Retinal pigment epithelial cell (primary cell): Measurements from ENCODE around the gene TBK1.
"Not testable (repeated sequence)": the region's sequence is repeated elsewhere in the genome, so short reads cannot be mapped to it uniquely, and the experiment has no call there.

ENCODE experiments used
- DNase-seq: peaks from one replicate; pipeline ENCODE4 v3.0.0-alpha.2; 2010; ENCODE audit warnings: low read depth
- H3K4me3 ChIP-seq: 2 replicates; pipeline ENCODE4 v1.5.1; 2011; ENCODE audit warnings: mild to moderate bottlenecking, low read length, control low read depth, moderate library complexity
- TF ChIP-seq, protein P1 (sequence below): conservative IDR thresholded peaks from 2 replicates; pipeline ENCODE4 v1.5.1; 2011; ENCODE audit warnings: low read depth, low read length, control low read depth, inconsistent platforms

The TBK1 gene

DNA sequence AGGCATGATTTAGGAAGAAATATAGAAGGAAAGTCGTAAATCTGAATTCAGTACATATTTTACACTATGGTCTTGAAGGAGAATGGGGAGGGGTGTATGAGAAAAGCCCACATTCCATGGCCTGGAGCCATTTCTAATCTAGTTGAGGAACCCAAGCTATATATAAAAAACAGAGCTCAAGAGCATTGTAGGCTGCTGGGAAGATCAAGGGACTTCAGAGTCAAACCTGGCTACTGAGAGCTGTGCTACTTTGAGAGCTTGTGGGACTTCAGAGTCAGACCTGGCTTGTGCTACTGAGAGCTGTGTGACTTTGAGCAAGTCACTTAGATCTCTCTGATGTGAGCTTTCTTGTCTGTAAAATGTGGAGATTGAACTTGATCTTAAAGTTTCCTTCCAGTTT lies 58.7 kb downstream of the TBK1 start:
- no peak overlapping the region for H3K4me3 ChIP-seq
- TF ChIP-seq, protein P1, sequence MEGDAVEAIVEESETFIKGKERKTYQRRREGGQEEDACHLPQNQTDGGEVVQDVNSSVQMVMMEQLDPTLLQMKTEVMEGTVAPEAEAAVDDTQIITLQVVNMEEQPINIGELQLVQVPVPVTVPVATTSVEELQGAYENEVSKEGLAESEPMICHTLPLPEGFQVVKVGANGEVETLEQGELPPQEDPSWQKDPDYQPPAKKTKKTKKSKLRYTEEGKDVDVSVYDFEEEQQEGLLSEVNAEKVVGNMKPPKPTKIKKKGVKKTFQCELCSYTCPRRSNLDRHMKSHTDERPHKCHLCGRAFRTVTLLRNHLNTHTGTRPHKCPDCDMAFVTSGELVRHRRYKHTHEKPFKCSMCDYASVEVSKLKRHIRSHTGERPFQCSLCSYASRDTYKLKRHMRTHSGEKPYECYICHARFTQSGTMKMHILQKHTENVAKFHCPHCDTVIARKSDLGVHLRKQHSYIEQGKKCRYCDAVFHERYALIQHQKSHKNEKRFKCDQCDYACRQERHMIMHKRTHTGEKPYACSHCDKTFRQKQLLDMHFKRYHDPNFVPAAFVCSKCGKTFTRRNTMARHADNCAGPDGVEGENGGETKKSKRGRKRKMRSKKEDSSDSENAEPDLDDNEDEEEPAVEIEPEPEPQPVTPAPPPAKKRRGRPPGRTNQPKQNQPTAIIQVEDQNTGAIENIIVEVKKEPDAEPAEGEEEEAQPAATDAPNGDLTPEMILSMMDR, result no peak
- no peak for DNase-seq

DNA sequence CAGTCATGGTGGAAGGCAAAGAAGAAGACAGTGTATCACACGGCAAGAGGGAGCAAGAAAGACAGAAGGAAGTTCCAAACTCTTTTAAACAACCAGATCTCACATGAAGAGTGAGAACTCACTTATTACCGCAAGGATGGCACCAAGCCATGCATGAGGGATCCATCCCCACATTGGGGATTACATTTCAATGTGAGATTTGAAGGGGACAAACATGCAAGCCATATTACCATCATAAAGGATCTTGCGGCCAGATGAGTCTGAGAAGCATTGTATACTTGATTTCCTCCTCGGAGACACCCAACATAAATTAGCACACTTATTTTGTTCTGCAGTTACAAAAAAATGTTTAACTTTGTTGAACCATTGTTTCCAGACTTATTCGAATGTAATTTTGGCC lies 66.5 kb downstream of the TBK1 start:
- H3K4me3 ChIP-seq, result no peak overlapping the region
- TF ChIP-seq, protein P1, result no peak

DNA sequence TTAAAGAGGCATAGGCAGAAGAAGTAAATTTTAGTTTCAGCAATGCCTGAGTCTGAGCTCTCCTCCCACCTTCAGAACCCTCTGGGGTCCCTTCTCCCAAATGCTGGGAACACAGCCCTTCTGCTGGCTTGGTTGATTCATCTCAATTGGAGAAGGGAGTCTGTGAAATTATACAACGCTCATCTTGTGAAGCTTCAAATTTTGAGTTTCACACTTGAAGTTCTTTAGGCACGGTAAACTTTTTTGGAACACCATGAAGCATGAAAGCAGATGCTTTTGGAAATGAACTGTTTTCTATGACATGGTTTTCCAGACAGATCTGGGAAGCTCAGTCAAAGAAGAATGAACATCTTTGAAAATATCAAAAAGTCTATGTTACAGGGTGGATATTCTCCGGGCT lies 69.9 kb downstream of the TBK1 start:
- DNase-seq, result no peak
- H3K4me3 ChIP-seq, result no peak overlapping the region
- TF ChIP-seq, protein P1, result no peak

More for the DNA sequence above, 66.5 kb downstream of the TBK1 start:
- DNase-seq, result no peak

DNA sequence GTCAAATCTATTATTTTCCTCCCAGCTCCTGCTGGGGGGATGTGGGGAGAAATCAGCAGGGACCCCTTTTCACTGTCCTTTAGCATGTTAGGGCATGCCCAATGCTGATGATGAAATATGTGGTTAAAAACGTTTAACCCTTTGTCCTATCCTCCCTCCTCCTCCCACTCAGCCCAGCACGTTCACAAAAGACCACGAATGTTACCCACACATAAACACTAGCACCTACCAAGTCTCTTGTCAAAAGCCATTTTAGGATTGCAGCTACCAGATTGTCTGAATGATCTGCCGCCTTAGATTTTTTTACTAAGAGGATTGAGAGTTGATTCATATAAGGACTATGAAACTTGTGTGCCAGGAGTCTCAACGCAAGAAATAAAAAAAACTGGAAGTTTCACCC lies 70.4 kb downstream of the TBK1 start:
- no peak overlapping the region for H3K4me3 ChIP-seq
- TF ChIP-seq, protein P1, result no peak
- no peak for DNase-seq

DNA sequence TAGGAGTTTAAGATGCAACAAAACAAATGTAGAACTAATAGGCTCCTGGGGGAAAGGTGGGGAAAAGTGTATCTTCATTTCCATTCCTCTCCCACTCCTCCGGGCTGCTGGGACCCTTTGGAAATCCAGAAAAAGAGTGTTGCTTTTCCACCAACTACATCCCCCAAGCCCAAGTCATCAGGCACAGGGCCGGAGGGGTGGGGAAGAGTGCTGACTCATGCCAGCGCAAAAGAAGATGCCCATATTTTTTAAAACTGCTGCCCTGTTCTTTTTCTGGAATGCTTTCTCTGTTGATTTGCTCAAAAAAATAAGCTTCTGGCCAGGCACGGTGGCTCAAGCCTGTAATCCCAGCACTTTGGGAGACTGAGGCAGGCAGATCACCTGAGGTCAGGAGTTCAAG lies 70.9 kb downstream of the TBK1 start:
- DNase-seq, result no peak
- TF ChIP-seq, protein P1, result no peak
- H3K4me3 ChIP-seq, result no peak overlapping the region

DNA sequence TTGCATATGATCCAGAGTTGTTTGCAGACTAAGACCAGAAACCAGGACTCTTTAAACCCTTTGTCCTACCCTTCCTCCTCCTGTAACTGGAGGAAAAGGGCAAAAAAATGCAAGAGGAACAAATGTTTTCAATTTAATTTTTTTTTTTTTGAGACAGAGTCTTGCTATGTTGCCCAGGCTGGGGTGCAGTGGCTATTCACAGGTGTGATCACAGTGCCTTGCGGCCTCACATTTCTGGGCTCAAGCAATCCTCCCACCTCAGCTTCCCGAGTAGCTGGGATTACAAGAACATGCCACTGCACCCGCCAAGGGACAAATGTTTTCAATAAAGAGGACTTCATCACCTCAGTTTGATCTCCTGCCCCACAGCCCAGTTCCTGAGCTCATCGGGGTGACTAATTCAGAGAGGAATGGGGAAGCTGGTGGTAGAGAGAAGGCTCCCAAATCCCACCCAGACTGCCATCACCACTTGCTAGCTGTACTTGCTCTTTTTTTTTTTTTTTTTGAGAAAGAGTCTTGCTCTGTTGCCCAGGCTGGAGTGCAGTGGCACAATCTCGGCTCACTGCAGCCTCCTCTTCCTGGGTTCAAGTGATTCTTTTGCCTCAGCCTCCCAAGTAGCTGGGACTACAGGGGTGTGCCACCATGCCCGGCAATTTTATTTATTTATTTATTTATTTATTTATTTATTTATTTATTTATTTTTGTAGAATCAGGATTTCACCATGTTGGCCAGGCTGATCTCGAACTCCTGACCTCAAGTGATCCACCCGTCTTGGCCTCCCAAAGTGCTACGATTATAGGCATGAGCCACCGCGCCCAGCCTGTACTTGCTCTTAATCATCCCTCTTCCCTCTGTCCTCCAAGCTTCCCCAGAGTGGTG lies 71.9 kb downstream of the TBK1 start:
- DNase-seq, H3K4me3 ChIP-seq: not testable (repeated sequence)

DNA sequence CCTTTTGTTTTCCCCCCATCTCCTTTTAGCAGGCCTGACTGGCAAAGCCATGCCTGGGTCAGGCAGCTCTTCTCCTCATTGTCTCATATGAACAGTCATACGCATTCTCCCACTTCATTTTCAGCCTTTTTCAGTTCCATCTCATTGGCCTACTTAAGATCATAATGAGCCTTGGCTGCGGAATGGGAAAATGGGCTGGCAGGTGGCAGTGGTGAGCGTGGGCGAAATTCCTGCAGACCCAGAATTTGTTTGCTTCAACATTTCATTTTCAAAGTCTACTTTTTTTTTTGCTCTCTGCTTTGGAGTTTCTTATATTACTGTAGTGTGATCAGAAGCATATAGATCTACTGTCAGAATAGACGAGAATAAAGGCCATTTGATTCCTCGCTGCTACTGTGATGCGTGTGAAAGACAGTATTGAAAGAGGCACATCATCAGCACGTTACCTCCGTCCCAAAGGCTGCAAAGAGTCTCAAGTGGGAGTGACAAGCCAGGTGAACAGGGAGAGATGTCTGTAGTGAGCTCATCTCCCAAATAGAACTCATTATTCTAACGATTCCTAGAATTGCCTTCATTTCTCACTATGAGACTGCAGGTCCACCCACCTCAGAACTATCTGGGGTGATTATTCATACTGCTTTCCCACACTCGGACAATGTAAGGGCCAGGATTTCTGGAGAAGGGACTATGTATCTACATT lies 73.7 kb downstream of the TBK1 start:
- no peak overlapping the region for H3K4me3 ChIP-seq
- no peak for DNase-seq
- TF ChIP-seq, protein P1, result no peak
